GM19328 (cell line): ENCODE data around the gene SGCD.

Experiments
- ATAC-seq: cut with Tn5 transposase; IDR thresholded peaks from one replicate; pipeline ENCODE4 v1.9.1; 2021; ENCODE audit warnings: mild to moderate bottlenecking, moderate library complexity; ENCODE audit not compliant: unreplicated experiment

SGCD gene

GRCh38 chr5:156682971-156683370 lies 356.0 kb downstream of the SGCD start:
- no peak for ATAC-seq

GRCh38 chr5:156683509-156683908 lies 356.5 kb downstream of the SGCD start:
- no peak for ATAC-seq

DNA sequence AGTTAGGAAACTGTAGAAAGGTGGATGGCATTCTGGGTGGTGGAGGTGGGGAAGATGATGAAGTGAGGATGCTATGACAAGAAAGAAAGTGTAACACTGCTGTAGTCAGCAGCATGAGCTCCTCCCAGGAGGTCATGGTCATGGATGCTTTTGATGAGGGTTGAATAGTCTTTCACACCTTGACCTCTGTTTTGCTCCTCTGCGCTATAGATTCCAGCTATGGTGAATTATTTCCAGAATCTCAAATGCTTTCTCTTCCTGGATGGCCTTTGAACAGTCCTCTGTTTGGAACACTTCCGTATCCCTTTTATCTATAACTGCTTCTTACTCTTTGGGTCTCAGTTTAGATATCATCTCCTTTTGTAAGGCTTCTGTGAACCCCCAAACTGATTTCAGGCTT lies 357.3 kb downstream of the SGCD start:
- no peak for ATAC-seq

GRCh38 chr5:156685481-156685880 lies 358.5 kb downstream of the SGCD start:
- no peak for ATAC-seq

- no peak for ATAC-seq
These were observed 359.4 kb downstream of the SGCD start for GRCh38 chr5:156686380-156686779.

GRCh38 chr5:156686796-156687195 lies 359.8 kb downstream of the SGCD start:
- no peak for ATAC-seq

DNA sequence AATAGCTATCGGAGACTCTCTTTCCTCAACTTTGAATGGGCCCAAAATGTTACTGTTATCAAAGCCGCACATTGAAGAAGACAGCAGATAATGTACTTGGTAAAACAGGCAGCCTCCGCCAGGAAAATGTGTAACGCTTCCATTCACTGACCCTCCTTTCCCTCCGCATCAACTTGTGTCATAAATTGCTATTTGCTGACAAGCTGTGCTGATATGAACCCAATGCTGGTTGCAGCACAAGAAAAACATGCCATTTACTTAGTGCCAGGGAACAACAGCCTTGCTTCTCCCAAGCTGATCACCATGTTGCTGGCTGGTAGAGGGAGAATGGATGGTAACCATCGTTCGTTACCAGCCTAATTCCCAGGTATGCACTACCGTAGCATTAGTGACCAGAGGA lies 360.6 kb downstream of the SGCD start:
- no peak for ATAC-seq

DNA sequence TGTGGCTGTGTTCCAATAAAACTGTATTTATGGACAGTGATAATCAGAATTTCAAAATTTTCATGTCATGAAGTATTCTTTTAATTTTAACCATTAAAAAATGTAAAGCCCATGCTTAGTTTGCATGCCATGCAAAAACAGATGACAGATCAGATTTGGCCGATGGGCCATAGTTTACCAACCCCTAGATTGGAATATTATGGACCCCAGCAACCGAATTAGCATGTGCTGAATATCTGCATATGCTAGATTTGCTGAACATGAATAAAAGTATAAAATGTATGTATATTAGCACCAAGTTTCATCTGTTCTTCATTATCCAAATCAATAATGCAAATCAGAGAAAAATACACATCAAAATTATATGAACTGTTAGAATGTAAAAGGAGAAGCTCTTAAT lies 364.6 kb downstream of the SGCD start:
- no peak for ATAC-seq

GRCh38 chr5:156693113-156693512 lies 366.1 kb downstream of the SGCD start:
- ATAC-seq, result no peak

- no peak for ATAC-seq
These were observed 367.6 kb downstream of the SGCD start for GRCh38 chr5:156694598-156694997.

DNA sequence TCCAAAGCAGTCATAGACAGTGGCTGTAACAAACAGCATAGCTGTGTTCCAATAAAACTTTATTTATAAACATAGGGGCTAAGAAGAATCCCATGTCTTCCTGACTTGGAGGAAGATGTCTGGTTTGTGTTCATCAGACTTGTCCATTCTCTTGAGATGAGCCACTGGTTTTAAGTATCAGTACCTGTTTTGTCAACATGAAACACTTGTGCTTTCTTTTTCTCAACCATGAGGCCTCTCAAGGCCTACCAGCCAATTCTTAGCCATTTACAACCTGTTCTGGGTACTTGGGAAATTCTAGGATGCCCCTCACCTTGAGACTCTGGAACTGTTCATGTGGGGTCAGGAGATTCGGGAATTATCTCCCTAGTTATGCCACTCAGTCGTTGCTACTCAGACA lies 368.8 kb downstream of the SGCD start:
- no peak for ATAC-seq

DNA sequence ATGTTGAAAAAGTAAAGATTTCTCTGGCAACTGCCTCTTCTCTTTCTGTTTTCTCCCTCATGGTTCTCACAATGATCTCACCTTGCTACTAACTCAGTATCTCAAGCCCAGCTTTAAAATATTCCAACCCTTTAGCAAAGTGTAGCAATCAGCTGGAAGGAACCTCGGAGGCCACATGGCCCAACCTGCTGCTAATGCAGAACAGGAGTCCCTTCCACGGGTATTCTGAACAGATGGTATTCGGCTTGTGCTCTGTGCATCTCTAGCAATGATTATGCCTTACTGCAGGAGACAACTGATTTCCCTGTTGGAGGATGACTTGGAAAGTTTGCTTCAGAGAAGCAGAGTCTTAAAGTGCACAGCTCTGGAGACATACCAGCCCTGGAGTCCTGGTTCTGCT lies 371.4 kb downstream of the SGCD start:
- ATAC-seq, result no peak

DNA sequence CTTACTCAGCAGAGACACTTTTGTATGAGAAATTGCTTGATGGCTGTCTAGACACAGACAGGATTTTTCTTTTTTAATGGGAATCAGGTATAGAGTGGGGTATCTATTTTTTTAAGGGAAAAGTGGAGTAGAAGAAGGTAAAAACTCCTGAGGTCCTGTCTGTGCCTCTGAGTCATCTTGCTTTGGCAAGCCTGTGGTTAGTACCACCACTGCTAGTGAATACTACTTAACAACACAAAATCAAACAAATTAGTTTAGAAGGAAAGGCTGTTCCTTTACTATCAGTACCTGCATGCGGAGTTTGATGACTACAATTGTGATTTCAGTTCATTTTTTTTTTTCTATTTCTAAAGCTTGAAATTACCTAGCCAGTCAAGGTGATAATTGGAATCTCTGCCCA lies 372.2 kb downstream of the SGCD start:
- ATAC-seq, result no peak

- ATAC-seq, result no peak
These were observed 377.2 kb downstream of the SGCD start for GRCh38 chr5:156704139-156704538.

DNA sequence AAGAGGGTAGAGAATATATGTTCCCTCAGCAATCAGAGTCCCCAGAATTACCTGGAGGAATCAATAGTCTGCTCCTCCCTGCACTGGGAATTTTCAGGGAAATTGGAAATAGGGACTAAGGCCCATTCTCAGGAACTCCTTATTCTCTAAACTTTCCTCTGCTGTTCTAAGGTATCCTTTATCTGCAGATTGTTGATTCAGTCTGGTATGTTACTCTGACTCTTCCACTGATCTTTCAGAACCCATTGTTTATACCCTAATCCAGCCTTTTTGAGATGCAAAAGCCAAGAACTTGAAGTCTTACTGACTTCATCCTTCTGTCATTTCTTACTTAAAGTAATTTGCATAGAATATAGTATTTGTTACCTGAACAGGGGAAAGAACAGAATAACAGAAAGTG lies 379.7 kb downstream of the SGCD start:
- ATAC-seq, result no peak

DNA sequence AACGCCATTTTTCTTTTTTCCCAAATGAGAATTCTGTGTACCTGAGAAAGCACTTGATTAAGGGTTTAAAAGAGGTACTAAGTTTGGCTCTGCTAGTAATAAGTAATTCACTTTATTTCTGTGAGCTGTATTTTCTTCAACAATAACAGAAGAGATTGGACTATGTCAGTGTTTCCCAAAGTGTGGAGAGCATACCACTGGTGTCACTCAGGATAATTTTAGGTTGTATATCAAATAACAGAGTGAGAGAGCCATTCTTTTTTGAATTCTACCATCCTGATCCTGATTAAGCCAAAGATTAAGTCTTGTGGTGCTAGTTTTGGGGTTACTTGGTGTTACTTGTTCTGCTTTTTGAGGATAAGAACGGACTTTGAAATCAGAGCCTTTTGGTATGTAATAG lies 380.8 kb downstream of the SGCD start:
- no peak for ATAC-seq

GRCh38 chr5:156715287-156715686 lies 388.3 kb downstream of the SGCD start:
- ATAC-seq, result no peak

DNA sequence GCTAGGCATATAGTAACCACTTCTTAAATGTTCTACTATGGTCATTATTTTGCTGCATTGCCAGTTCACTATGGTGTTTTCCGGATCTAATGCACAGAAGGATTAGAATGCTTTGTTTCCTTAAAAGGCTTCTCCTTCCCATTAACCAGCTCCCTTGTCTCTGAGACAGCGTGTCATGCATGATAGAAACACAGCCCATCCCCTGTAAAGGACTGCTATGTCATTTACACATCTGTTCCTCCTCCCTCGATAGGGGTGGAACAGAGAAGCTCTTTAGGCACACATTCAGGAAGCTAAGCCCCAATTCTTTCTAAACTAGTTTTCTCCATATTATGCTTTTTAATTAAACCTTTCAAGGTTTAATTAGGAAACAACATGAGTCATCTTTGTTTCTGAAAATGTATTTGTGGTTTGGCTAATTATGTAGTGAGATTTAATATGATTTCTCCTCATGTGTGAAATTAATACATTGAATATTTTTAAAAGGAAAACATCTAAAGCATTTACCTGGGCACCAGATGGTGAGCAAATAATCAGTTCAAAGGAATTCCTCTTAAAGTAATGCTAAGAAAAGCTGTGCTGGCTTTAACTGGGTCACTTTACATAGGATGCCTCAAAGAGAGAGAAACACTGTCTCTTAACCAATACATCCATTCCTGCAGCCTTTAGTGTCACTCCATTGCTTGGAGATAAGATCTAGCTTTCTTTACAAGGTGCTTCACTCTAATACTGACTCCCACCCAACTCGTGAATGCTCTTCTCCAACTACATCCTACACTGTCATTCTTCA lies 389.8 kb downstream of the SGCD start:
- ATAC-seq, result no peak

DNA sequence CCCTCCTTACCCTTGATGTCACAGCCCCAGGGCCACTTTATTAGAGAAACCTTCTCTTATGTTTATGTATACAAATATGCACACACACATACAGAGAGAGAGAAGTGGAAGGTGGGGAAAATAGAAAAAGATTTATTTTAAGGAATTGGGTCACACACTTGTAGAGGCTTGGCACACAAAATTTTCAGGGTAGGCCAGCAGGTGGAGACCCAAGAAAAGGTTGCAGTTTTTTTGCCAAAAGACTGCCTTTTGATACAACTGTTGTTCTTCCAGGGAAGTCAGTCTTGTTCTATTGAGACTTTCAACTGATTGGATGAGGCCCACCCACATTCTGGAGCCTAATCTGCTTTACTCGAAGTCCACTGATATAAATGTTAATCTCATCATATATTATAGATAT lies 392.0 kb downstream of the SGCD start:
- no peak for ATAC-seq

GRCh38 chr5:156722358-156722757 lies 395.4 kb downstream of the SGCD start:
- no peak for ATAC-seq

GRCh38 chr5:156735477-156735876 lies 408.5 kb downstream of the SGCD start:
- no peak for ATAC-seq

DNA sequence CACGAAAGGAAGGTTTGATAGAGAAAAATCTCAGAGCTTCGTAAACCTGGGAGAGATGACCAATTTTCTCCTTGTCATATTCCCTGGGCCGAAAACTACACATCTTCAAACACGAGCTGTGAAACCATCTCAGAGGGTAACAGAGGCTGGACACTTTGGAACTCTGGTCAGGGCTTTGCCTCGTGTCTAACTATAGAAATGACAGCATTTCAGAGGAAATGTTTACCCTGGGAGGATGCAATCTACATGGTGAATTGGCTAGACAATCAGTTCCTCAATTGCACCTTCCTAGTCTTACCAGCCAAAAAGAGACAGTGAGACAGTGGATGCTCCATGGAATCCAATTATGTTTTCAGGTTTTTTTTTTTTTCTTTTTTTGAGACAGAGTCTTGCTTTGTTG lies 414.6 kb downstream of the SGCD start:
- ATAC-seq, result no peak

DNA sequence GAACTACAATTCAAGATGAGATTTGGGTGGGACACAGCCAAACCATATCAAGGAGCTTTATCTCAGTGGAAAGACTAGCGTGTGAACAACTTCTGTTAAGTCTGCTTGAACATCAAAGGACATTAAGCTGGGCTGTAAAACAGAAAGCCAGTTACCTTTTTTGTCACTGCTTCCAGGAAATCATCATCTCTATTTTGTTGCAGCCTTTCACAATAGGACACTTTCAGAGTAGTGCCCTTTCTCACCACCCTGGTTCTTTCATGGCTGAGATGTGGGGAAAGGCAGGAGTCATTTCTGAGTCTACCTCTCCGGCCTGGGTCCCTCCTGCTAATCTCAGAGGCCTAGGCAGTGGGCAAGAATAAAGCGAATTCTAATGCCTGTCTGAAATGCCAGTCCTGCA lies 426.9 kb downstream of the SGCD start:
- ATAC-seq, result no peak
